Fibroblast of skin of left biceps (primary cell): ENCODE data around the gene GSPT1.
A peak's percentile ranks its signal among the peaks of the same experiment; 100 is the strongest.
"Not testable (repeated sequence)": the region's sequence is repeated elsewhere in the genome, so short reads cannot be mapped to it uniquely, and the experiment has no call there.

Source experiments
- DNase-seq, 2 experiments: peaks; one replicate each; pipeline ENCODE4 v3.0.0-alpha.2; 2013; ENCODE audit warnings: low read depth in 2 of 2

Gene GSPT1

DNA sequence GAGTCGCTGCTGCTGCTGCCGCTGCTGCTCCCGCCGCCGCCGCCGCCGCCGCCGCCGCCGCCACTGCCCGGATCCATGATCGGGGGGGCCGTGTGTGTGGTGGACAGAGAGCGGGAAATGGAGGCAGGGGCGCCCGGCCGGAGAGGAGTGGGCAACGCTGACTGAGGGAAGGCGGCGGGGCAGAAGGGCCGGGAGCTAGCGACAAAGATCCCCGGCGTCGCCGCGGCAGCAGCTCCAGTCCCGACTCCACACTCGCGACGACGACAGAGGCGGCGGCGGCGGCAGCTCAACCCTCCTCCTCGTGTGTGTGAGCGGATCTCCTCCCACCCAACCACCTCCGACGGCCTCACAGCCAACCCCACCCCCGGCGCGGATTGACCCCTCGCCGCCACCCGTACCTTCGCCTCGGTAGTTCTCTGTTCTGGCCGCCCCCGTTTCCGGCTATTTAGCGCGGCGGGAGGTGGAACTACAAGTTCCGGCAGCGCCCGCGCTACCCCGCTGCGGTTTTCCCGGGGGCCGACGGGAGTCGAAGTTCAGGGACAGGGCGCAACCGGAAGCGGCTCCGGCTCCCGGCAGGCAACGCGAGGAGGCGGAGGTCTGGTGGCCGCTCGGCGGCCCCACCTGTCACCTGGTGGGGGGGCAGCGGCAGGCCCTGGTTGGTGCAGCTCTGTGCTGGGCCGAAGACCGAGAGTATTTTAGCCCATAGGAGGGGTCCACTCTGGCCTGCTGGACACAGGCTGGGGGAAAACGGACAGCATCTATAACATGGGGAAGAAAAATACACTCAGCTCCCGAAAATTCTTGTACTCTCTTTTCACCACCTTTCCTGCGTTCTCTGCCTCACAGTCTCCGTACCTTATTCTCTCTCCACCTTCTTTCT is at the start of gene GSPT1:
Gene GSPT1 (minus strand): TSS at position 313 of the 880 bp plus-strand sequence. CDS start 236 bp downstream, at position 77.
- peak; percentile 94 to 96 for DNase-seq

DNA sequence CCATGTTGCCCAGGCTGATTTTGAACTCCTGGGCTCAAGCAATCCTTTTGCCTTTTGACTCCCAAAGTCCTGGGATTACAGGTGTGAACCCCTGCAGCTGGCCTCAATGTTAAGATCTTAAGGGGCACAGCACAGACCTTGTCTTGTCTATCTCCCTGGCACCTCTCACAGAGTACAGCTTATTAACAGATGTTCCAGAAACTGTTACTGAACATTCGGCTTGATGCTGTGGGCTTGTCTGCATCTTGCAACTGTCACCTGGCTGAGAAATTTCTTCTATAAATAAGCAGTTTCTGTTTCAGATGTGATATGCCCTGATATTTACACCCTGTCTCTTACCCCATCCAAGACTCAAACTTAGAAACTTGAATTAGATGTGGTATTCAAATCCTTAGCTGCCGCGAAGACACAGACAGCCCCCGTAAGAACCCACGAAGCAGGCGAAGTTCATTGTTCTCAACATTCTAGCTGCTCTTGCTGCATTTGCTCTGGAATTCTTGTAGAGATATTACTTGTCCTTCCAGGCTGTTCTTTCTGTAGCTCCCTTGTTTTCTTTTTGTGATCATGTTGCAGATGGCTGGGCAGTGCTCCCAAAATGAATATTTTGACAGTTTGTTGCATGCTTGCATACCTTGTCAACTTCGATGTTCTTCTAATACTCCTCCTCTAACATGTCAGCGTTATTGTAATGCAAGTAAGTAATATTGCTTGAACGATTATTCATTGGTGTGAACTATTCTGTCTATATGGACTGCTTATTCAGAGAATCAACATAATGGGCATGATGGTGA is 49.2 kb upstream of the GSPT1 start, which contains the start of gene TNFRSF17:
Gene TNFRSF17 (plus strand): TSS at position 450 of the 791 bp plus-strand sequence. CDS start 115 bp downstream, at position 565.
- DNase-seq = no peak

DNA sequence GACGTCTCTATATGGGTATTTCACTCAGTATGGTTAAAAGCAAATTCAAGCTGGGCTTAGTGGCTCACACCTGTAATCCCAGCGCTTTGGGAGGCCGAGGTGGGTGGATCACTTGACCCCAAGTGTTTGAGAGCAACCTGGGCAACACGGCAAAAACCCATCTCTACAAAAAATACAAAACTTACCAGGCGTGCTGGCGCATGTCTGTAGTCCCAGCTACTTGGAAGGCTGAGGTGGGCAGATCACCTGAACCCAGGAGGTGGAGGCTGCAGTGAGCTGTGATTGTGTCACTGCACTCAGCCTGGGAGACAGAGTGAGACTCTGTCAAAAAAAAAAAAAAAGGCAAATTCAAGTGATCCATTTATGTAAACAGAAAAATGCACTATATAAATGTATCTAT is 48.0 kb upstream of the GSPT1 start:
- no peak for DNase-seq

GRCh38 chr16:11962978-11963377 is 47.2 kb upstream of the GSPT1 start:
- DNase-seq = not testable (repeated sequence)

DNA sequence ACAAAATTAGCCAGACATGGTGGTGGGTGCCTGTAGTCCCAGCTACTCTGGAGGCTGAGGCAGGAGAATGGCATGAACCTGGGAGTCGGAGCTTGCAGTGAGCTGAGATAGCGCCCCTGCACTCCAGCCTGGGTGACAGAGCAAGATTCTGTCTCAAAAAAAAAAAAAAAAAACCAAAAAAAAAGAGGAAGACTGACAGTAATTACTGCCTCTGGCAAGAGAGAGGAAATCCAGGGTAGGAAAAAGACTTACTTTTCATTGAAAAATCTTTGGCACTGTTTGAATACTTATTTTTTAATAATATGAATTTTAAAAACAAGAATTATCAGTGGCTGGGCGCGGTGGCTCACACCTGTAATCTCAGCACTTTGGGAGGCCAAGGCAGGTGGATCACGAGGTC is 46.7 kb upstream of the GSPT1 start:
- not testable (repeated sequence) for DNase-seq

- no peak for DNase-seq
Observed at GRCh38 chr16:11957591-11958395, 42.0 kb upstream of the GSPT1 start.

- no peak for DNase-seq
Observed at GRCh38 chr16:11956558-11956957, 40.8 kb upstream of the GSPT1 start.

DNA sequence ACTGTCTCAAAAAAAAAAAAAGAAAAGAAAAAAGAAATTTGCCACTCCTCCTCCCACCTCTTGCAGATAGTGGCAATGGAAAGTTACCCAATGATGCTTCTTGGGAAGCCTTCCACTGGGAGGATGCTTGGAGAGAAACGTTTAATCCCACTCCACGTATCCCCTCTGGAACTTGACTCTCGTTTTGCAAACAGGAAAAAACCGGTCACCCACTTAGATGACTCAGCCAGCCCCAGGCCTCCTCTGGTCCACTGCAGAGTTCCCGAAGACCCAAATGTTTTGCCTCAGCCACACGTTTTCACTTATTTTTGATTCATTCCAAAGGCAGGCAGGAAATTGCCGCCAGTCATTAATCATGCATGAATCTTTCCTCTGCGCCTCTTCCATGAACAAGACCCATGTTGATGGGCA is 40.0 kb upstream of the GSPT1 start:
- peak; percentile 94 to 96 for DNase-seq

DNA sequence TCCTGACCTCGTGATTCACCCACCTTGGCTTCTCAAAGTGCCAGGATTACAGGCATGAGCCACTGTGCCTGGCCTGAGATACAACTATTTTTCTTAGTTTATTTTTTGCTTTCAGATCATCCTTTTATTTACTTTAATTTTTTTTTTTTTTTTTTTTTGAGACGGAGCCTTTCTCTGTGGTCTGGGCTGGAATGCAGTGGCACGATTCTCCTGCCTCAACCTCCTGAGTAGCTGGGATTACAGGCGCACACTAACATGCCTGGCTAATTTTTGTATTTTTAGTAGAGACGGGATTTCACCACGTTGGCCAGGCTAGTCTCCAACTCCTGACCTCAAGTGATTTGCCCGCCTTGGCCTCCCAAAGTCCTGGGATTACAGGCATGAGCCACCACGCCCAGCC is 37.8 kb upstream of the GSPT1 start:
- DNase-seq = not testable (repeated sequence)

GRCh38 chr16:11950388-11950787 is 34.6 kb upstream of the GSPT1 start:
- DNase-seq = no peak

DNA sequence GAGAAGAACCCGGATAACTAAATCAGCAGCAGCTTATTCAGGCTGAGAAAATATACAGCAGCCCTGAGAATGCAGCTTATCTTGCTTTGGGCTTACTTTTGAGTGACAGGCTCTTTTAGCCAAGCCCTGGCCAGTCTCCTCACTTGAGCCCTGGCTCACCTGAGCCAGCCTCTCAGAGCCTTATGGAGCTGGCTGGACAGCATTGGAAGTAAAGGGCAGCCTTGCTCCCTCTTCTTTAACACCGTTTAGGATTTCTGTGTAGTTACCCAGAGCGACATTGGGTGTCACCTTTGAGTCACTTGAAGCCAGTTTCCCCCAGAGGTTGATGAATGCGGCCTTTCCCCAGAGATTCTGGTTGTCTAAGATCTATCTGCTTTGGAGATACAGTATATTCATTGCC is 33.8 kb upstream of the GSPT1 start:
- peak; percentile 20 to 22 for DNase-seq

DNA sequence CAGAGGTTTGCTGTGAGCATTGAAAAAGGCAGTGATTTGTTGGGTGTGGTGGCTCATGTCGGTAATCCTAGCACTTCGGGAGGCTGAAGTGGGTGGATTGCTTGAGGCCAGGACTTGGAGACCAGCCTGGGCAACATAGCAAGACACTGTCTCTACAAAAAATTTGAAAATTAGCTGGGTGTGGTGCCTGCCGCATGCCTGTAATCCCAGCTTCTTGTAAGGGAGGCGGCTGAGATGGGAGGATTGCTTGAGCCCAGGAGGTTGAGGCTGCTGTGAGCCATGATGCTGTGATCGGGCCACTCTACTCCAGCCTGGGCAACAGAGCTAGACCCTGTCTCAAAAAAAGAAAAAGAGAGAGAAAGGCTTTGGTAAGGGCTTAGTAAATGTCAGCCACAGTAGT is 33.1 kb upstream of the GSPT1 start:
- DNase-seq = no peak

DNA sequence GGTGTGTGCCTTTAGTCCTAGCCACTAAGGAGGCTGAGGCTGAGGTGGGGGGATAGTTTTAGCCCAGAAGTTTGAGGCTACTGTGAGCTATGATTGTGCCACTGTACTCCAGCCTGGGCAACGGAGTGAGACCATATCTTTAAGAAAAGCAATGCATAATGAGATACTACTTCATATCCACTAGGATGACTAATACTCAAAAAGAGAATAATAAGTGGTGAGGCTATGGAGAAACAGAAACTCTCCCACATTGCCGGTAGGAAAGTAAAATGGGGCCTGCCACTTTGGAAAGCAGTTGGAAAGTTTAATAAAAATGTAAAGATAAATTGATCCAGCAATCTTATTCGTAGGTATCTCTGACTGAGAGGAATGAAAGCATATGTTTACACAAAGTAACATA is 30.7 kb upstream of the GSPT1 start:
- DNase-seq = no peak

DNA sequence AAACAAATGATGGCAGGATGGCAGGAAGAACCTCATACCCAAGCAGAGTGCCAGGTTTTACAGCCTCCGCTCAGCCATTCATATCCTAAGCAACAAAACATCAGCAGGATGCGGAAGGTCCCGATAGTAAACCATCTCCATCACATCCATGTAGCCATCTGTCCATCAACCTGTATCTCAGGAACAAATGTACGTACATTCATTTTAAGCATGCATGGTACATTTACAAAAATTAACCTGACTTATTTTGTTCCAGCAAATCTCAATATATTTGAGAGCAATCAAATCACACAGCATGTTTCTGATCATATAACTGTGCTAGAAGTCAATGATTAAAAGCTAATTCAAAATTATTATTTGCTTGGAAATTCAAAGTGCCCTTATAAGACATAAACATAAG is 26.2 kb upstream of the GSPT1 start, which contains the start of gene NPIPB2:
Gene NPIPB2 (minus strand): TSS at position 101 of the 400 bp plus-strand sequence. CDS start 0 bp downstream, at position 101.
- DNase-seq = not testable (repeated sequence)

GRCh38 chr16:11927350-11927749 is 11.6 kb upstream of the GSPT1 start:
- not testable (repeated sequence) for DNase-seq

GRCh38 chr16:11924046-11924445 is 8.3 kb upstream of the GSPT1 start:
- DNase-seq = not testable (repeated sequence)

GRCh38 chr16:11916524-11917285 is 949 bp upstream of the GSPT1 start:
- no peak for DNase-seq

- DNase-seq = no peak
Observed at GRCh38 chr16:11915114-11915643, 577 bp downstream of the GSPT1 start.

- DNase-seq = no peak
Observed at GRCh38 chr16:11914210-11915113, 1.3 kb downstream of the GSPT1 start.
